Right hindlimb (tissue), 1 donor: ENCODE results near the gene SYNJ1.
"Not testable (repeated sequence)": the region's sequence is repeated elsewhere in the genome, so short reads cannot be mapped to it uniquely, and the experiment has no call there.

ENCODE experiments used
- DNase-seq: peaks from one replicate; pipeline ENCODE4 v3.0.0-alpha.2; 2018

The SYNJ1 gene

GRCh38 chr21:32682696-32683474 lies 44.9 kb downstream of the SYNJ1 start:
- no peak for DNase-seq

- DNase-seq: no peak
These were observed 53.1 kb downstream of the SYNJ1 start for GRCh38 chr21:32674731-32675130.

GRCh38 chr21:32674038-32674437 lies 53.8 kb downstream of the SYNJ1 start:
- no peak for DNase-seq

DNA sequence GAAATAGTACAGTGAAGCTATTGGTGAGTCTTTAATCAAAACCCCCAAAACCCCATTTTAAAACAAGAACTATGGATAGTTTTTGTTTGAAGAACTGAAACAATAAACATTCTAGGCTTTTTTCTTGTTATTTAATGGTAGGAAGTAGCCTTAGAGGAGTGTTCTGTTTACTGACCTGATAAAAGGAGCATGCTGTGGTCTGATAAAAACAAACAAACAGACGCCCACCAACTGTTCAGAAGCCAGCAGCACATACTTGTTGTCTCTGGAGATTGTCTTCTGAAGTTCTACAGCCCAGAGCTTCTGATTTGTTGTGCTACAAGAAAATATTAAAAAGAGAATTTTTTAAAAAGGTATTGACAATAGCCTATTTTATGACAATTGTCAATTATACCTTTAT lies 61.6 kb downstream of the SYNJ1 start:
- no peak for DNase-seq

- not testable (repeated sequence) for DNase-seq
These were observed 63.7 kb downstream of the SYNJ1 start for GRCh38 chr21:32664095-32664494.

GRCh38 chr21:32661981-32662380 lies 65.8 kb downstream of the SYNJ1 start:
- not testable (repeated sequence) for DNase-seq

DNA sequence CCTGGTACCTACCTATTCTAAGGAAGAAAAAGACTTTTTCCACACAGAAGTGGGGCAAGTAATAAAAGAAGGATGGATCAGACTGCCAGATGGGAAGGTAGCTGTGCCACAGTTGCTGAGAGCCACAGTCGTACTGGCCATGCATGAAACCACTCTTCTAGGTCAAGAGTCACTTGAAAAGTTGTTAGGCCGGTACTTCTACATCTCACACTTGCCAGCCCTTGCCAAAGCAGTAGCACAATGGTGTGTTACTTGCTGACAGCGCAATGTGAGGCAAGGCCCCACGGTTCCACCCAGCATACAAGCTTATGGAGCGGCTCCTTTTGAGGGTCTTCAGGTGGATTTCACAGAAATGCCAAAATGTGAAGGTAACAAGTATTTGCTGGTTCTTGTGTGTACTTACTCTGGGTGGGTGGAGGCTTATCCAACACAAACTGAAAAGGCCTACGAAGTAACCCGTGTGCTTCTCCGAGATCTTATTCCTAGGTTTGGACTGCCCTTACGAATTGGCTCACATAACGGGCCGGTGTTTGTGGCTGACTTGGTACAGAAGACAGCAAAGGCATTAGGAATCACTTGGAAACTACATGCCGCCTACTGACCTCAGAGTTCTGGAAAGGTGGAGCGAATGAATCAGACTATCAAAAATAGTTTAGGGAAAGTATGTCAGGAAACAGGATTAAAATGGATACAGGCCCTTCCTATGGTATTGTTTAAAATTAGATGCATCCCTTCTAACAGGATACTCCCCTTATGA lies 66.6 kb downstream of the SYNJ1 start:
- DNase-seq: not testable (repeated sequence)

DNA sequence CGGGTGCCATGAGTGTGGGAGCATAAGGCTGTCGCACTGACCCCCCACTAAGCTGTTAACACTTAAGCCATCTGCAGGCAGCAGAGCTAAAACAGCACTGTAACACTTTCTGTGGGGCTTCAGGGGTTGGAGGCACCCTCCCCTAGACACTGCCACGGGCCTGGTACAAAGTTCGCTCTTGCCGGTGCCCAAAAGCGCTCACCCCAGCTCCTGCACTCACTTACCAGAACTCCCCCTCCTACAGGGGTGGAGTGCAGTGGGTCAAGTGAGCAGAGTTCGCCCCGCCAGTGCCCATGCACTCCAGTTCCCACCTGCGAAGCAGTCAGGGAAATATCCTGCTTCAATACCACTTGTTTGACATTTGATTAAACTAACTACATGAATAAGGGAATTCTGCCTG lies 69.3 kb downstream of the SYNJ1 start:
- no peak for DNase-seq

DNA sequence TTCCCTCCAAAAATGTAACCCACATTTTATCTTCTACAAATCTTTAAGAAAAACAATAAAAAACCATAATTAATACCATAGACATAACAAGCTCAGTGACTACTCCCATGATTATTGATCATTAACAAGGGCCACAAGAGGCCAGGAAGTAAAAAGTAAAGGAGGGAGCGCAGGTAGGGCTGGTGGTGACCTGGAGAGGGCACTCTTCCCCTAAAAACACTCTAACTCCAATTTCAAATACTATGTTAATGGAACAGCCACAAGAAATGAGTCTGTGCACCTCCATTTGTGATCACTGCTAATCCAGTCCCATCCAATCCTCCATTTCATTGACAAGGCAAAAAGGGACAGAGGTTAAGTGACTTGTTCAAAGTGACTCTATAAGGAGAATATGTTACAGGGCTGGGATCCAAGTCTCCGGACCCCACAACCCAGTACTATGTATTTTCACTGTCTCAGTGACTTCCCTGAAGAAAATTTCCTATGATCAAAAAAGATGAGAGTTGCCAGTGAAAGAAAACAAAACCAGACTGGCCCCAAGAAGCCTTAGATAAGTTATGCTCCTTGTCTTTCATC lies 74.4 kb downstream of the SYNJ1 start:
- DNase-seq: no peak

GRCh38 chr21:32648165-32648564 lies 79.6 kb downstream of the SYNJ1 start:
- DNase-seq: no peak

- DNase-seq: no peak
These were observed 82.3 kb downstream of the SYNJ1 start for GRCh38 chr21:32645261-32646182.

DNA sequence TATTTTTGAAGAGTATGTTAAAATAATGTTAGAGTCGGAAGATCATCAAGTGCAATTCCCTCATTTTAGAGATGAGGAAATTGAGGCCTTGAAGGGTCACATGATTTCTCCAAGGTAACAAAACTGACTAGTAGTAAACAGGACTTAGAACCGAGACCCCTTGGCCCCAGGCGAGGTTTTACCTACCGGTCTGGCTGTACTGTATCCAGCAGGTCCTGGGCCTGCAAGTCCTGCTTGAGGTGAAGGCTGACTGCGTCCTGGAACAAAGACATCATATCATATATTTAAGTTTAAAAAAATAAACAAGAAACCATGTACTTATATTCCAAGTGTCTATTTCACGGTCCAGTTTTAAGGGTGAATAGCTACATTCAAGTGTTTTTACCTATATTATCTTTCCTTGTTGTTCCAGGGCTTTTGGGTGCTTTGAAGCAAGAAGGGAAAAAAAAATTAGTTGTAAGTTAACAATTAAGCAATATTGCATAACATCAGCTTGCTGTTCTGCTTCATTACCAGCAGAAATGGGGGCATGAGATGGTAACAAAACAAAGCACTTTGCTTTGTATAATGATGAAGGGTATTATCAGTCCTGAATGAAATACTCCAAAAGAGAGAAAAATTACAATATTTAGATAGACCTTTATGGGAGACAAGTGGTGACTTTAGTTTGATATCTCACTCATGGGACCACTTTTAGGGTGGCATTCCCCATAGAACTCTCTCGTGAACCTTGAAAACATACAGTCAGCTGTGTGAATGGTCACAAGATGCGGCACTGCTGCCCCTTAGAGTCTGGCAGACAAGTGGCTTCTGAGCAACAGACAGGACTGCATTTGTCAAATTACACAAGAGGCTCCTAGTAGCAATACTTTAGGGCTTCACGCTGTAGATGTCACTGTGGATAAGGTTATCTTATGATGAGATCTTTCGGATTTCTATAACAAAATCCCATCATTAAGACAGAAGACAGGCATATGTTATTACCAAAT lies 85.8 kb downstream of the SYNJ1 start:
- DNase-seq: no peak

DNA sequence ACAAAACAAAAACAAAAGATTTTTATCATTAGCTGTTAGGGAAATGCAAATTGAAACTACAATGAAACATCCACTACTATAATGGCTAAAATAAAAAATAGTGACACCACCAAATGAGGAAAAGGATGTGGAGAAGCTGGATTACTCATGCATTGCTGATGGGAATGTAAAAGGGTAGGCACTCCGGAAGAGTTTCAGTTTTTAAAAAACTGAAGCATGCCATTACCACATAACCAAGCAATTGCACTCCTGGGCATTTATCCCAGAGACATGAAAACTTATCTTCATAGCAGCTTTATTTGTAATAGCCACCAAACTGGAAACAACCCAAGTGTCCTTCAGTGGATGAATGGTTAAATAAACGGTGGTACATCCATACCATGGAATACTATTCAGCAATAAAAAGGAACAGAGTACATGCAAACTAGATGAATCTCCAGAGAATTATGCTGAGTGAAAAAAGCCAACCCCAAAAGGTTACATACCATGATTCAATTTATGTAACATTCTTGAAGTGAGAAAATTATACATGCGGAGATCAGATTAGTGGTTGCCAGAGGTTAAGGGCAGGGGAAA lies 101.1 kb downstream of the SYNJ1 start:
- no peak for DNase-seq

DNA sequence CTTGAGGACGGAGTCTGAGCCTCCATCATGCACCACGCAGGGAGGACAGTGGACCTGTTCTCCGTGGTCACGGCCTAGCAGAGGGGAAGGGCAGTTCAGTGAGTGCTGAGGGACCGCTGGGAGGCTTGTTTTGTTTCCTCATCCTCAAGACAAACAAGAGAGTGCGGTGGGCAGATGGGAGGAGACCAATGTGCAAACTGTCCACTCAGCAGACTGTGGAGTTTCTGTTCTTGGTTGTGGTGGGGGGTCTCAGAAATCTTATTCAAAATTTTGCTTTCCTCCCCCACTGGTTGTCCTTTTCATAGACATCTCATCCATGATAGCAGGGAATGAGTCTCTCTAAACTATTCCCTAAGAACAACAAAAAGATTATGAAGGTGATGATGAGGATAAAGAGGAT lies 109.6 kb downstream of the SYNJ1 start:
- DNase-seq: not testable (repeated sequence)

- no peak for DNase-seq
These were observed 114.3 kb downstream of the SYNJ1 start for GRCh38 chr21:32613436-32614043.

DNA sequence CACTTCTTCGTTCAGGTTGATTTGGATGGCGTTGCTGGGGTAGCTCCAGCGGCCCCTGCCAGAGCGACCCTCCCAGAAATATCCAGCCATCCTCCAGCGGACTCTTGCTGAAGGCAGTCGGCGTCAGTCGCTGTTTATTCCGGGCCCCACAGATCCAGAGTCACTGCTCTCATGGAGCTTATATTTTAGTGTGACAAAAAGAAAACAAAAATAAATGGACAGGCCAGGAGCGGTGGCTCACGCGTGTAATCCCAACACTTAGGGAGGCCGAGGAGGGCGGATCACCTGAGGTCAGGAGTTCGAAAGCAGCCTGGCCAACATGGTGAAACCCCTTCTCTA lies 114.8 kb downstream of the SYNJ1 start:
- no peak for DNase-seq

DNA sequence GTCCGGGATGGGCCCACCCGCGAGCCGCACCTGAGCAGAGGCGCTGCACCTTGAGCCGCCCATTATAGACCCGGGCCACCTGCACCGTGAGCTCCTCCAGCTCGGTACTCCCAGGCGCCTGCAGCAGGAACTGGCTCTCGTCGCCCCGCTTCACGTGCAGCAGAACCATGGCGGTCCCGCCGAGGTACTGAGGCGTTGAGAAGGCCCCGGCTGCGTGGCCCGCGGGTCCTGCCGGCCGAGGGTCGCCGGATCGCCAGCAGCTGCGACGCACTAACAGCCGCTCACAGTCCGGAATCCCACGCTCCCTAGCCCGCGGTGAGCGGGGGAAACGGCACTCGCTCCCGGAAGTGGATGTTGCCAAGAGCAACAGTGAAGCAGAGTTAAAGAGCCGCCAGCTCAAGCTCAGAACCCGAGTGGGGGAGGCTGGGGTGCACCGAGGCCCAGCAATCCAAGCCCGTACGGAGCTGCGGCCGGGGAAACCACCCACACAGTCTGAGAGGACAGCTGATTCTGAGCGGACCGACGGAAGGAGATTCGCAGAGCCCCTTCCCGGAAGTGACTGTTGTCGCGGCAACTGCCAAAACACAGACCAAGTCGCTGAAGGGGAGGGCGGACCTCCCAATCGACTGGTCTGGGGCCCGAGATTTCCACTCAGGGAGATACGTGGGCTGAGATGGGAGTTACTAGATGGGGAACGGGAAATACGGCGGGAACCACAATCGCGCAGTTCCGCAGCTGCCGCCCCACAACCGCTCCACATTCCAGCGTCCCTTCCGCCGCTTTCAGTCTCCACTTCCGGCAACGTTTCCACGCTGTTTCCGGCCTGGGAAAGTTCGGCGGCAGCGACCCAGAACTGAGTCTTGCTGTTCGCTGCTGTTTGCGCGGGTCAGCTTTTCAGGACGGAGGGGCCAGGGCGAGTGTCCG lies 115.5 kb downstream of the SYNJ1 start, which contains the start of gene CFAP298:
Gene CFAP298 (minus strand): TSS at position 303 of the 924 bp plus-strand sequence. CDS start 134 bp downstream, at position 169.
- DNase-seq: peak; percentile 95

DNA sequence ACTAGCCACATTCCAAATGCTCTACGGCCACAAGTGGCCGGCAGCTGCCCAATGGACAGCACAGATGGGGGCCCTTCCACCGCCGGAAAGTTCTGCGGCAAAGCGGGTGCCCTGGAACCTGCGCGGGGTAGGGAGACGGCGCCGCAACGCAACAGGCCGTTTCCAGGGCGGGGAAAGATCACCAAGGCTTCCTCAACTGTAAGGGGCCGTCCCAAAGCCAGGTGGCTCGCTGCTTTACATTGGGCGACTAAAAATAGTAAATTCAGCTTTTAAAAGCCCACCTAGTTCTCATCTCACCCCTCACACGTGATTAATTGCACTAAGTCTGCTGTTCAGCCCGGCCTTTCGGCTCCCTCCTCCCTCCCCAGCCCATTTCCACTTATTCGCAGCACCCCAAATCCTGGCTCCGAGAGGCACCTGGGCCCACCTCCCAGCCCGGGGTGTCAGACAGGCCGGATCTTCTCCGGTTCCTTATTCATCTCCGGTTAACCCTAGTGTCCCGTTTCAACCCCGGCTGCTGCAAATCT lies 116.3 kb downstream of the SYNJ1 start:
- peak; percentile 32 for DNase-seq

- DNase-seq: not testable (repeated sequence)
These were observed 116.9 kb downstream of the SYNJ1 start for GRCh38 chr21:32610940-32611339.
